ENCODE measurements around the gene NT5C2.

DNA sequence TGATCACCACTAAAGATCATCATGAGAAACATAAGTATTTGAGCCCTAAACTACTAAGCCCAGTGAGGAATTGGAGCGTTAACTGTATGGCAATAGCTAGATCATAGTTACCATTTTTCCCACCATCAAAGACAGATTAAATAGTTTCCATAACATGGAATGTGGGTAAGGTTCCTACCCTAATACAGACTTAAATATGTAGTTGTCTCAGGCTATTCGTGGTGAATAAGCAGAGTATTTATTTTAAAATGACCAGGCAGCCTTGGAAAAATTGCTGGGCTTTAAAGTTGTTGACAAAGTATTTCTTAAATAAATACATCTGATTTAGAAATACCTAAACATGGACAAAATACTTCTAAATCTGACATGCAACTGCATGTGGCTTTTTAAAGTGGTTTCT, 106.8 kb downstream of the NT5C2 start:
- TF ChIP-seq, protein P1, sequence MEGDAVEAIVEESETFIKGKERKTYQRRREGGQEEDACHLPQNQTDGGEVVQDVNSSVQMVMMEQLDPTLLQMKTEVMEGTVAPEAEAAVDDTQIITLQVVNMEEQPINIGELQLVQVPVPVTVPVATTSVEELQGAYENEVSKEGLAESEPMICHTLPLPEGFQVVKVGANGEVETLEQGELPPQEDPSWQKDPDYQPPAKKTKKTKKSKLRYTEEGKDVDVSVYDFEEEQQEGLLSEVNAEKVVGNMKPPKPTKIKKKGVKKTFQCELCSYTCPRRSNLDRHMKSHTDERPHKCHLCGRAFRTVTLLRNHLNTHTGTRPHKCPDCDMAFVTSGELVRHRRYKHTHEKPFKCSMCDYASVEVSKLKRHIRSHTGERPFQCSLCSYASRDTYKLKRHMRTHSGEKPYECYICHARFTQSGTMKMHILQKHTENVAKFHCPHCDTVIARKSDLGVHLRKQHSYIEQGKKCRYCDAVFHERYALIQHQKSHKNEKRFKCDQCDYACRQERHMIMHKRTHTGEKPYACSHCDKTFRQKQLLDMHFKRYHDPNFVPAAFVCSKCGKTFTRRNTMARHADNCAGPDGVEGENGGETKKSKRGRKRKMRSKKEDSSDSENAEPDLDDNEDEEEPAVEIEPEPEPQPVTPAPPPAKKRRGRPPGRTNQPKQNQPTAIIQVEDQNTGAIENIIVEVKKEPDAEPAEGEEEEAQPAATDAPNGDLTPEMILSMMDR (optimal IDR thresholded peaks at IDR 0.05 in 1 of 3, IDR thresholded peaks at IDR 0.05 in 1 of 3, conservative IDR thresholded peaks at IDR 0.05 in 1 of 3; ENCODE audit: extremely low read depth in 1 of 3, insufficient read depth in 2 of 3, low read length in 3 of 3) = no peak
- no peak for TF ChIP-seq EZH2 (IDR thresholded peaks at IDR 0.05; ENCODE audit: low read length)

Measured in keratinocyte (primary cell).